ENCODE data around the gene SRBD1. TPM values are rescaled to one million over a fixed set of nuclear protein-coding genes. Genes with fewer than 3 reads are reported as not detected.
A peak's percentile ranks its signal among the peaks of the same experiment; 100 is the strongest.

Gene SRBD1
- total RNA-seq, 1 experiment from 2014 or later = 23.2 TPM

GRCh38 chr2:45510701-45511420 lies 100.2 kb downstream of the SRBD1 start:
- DNase-seq (ENCODE audit: low read depth, low spot score) = no peak
- in situ Hi-C loops (cut with HindIII; ENCODE audit: low pct_unique_long_range_greater_than_20kb, low sequenced_read_pairs) = no loop called here

GRCh38 chr2:45506756-45507155 lies 104.3 kb downstream of the SRBD1 start:
- in situ Hi-C loops (cut with HindIII; ENCODE audit: low pct_unique_long_range_greater_than_20kb, low sequenced_read_pairs) = no loop called here
- no peak for DNase-seq (ENCODE audit: low read depth, low spot score)

GRCh38 chr2:45505138-45505537 lies 105.9 kb downstream of the SRBD1 start:
- no peak for DNase-seq (ENCODE audit: low read depth, low spot score)
- in situ Hi-C loops (cut with HindIII; ENCODE audit: low pct_unique_long_range_greater_than_20kb, low sequenced_read_pairs) = no loop called here

GRCh38 chr2:45498661-45499550 lies 112.2 kb downstream of the SRBD1 start:
- DNase-seq (ENCODE audit: low read depth, low spot score) = peak; percentile 84
- in situ Hi-C loops (cut with HindIII; ENCODE audit: low pct_unique_long_range_greater_than_20kb, low sequenced_read_pairs) = loop anchor here (25.0 kb wide), 1 partner anchor 637 kb away; no protein-coding TSS in a partner anchor

GRCh38 chr2:45497355-45497754 lies 113.7 kb downstream of the SRBD1 start:
- no peak for DNase-seq (ENCODE audit: low read depth, low spot score)
- in situ Hi-C loops (cut with HindIII; ENCODE audit: low pct_unique_long_range_greater_than_20kb, low sequenced_read_pairs) = loop anchor here (25.0 kb wide), 1 partner anchor 635 kb away; no protein-coding TSS in a partner anchor

- in situ Hi-C loops (cut with HindIII; ENCODE audit: low pct_unique_long_range_greater_than_20kb, low sequenced_read_pairs) = loop anchor here (25.0 kb wide), 1 partner anchor 635 kb away; no protein-coding TSS in a partner anchor
- no peak for DNase-seq (ENCODE audit: low read depth, low spot score)
These were observed 114.2 kb downstream of the SRBD1 start for GRCh38 chr2:45496869-45497268.

GRCh38 chr2:45494978-45495293 lies 116.1 kb downstream of the SRBD1 start:
- in situ Hi-C loops (cut with HindIII; ENCODE audit: low pct_unique_long_range_greater_than_20kb, low sequenced_read_pairs) = loop anchor here (25.0 kb wide), 1 partner anchor 633 kb away; no protein-coding TSS in a partner anchor
- no peak for DNase-seq (ENCODE audit: low read depth, low spot score)

GRCh38 chr2:45494275-45494977 lies 116.6 kb downstream of the SRBD1 start:
- in situ Hi-C loops (cut with HindIII; ENCODE audit: low pct_unique_long_range_greater_than_20kb, low sequenced_read_pairs) = loop anchor here (25.0 kb wide), 1 partner anchor 632 kb away; no protein-coding TSS in a partner anchor
- peak; percentile 75 for DNase-seq (ENCODE audit: low read depth, low spot score)

- in situ Hi-C loops (cut with HindIII; ENCODE audit: low pct_unique_long_range_greater_than_20kb, low sequenced_read_pairs) = loop anchor here (25.0 kb wide), 1 partner anchor 623 kb away; no protein-coding TSS in a partner anchor
- DNase-seq (ENCODE audit: low read depth, low spot score) = no peak
These were observed 126.1 kb downstream of the SRBD1 start for GRCh38 chr2:45484965-45485364.

GRCh38 chr2:45483997-45484396 lies 127.1 kb downstream of the SRBD1 start:
- DNase-seq (ENCODE audit: low read depth, low spot score) = peak; percentile 45
- in situ Hi-C loops (cut with HindIII; ENCODE audit: low pct_unique_long_range_greater_than_20kb, low sequenced_read_pairs) = loop anchor here (25.0 kb wide), 1 partner anchor 622 kb away; no protein-coding TSS in a partner anchor

GRCh38 chr2:45477546-45477945 lies 133.5 kb downstream of the SRBD1 start:
- DNase-seq (ENCODE audit: low read depth, low spot score) = no peak
- in situ Hi-C loops (cut with HindIII; ENCODE audit: low pct_unique_long_range_greater_than_20kb, low sequenced_read_pairs) = loop anchor here (25.0 kb wide), 1 partner anchor 615 kb away; no protein-coding TSS in a partner anchor

- DNase-seq (ENCODE audit: low read depth, low spot score) = no peak
- in situ Hi-C loops (cut with HindIII; ENCODE audit: low pct_unique_long_range_greater_than_20kb, low sequenced_read_pairs) = no loop called here
These were observed 140.5 kb downstream of the SRBD1 start for GRCh38 chr2:45470531-45470930.

- DNase-seq (ENCODE audit: low read depth, low spot score) = no peak
- in situ Hi-C loops (cut with HindIII; ENCODE audit: low pct_unique_long_range_greater_than_20kb, low sequenced_read_pairs) = no loop called here
These were observed 141.6 kb downstream of the SRBD1 start for GRCh38 chr2:45469314-45470099.

GRCh38 chr2:45468279-45468678 lies 142.8 kb downstream of the SRBD1 start:
- in situ Hi-C loops (cut with HindIII; ENCODE audit: low pct_unique_long_range_greater_than_20kb, low sequenced_read_pairs) = no loop called here

GRCh38 chr2:45466053-45466452 lies 145.0 kb downstream of the SRBD1 start:
- DNase-seq (ENCODE audit: low read depth, low spot score) = no peak
- in situ Hi-C loops (cut with HindIII; ENCODE audit: low pct_unique_long_range_greater_than_20kb, low sequenced_read_pairs) = no loop called here

More at GRCh38 chr2:45468279-45468678, 142.8 kb downstream of the SRBD1 start:
- no peak for DNase-seq (ENCODE audit: low read depth, low spot score)

- in situ Hi-C loops (cut with HindIII; ENCODE audit: low pct_unique_long_range_greater_than_20kb, low sequenced_read_pairs) = no loop called here
- no peak for DNase-seq (ENCODE audit: low read depth, low spot score)
These were observed 150.2 kb downstream of the SRBD1 start for GRCh38 chr2:45460825-45461224.

- DNase-seq (ENCODE audit: low read depth, low spot score) = no peak
- in situ Hi-C loops (cut with HindIII; ENCODE audit: low pct_unique_long_range_greater_than_20kb, low sequenced_read_pairs) = no loop called here
These were observed 151.2 kb downstream of the SRBD1 start for GRCh38 chr2:45459860-45460259.

Measured in SK-MEL-5 (cell line).